CD4-positive, CD25-positive, alpha-beta regulatory T cell (primary cell): ENCODE measurements around the gene CCDC12. TPM values are rescaled to one million over a fixed set of nuclear protein-coding genes. Genes with fewer than 3 reads are reported as not detected.

Experiments
- ATAC-seq, 2 donors: fragments of 150-1000 bp; cut with Tn5 transposase; one replicate each; pipeline ENCODE4 v1.10.0; 2021; ENCODE audit warnings: low read depth in 2 of 2, moderate number of reproducible peaks in 2 of 2, moderate library complexity in 1 of 2
- DNase-seq, 3 donors: peaks; one replicate each; pipeline versions ENCODE4 v3.0.0 to v3.0.0-alpha.2; 2012 to 2022; ENCODE audit warnings: mixed read lengths in 1 of 3
- H3K27ac ChIP-seq: one replicate; pipeline ENCODE4 v1.7.0; 2013; ENCODE audit warnings: mild to moderate bottlenecking, low read length; ENCODE audit not compliant: insufficient read depth, poor library complexity, severe bottlenecking
- H3K27me3 ChIP-seq: one replicate; pipeline ENCODE4 v1.7.0; 2013; ENCODE audit warnings: low read length; ENCODE audit not compliant: control insufficient read depth, insufficient read depth
- H3K36me3 ChIP-seq: one replicate; pipeline ENCODE4 v1.7.0; 2013; ENCODE audit warnings: mild to moderate bottlenecking, low read length, moderate library complexity; ENCODE audit not compliant: control insufficient read depth, insufficient read depth
- H3K4me1 ChIP-seq: 2 replicates; pipeline ENCODE4 v1.7.0; 2013; ENCODE audit warnings: mild to moderate bottlenecking, low read length; ENCODE audit not compliant: insufficient read depth, control insufficient read depth, poor library complexity, severe bottlenecking
- H3K4me3 ChIP-seq: one replicate; pipeline ENCODE4 v1.7.0; 2013; ENCODE audit warnings: low read depth, mild to moderate bottlenecking, low read length, moderate library complexity
- H3K9me3 ChIP-seq, 2 experiments: 1 replicate in 1 of 2; 2 replicates in 1 of 2; pipeline ENCODE4 v1.7.0; 2013; ENCODE audit warnings: low read length in 2 of 2, mild to moderate bottlenecking in 1 of 2, moderate library complexity in 1 of 2; ENCODE audit not compliant: control insufficient read depth in 2 of 2
- H3K27ac Mint-ChIP-seq, 3 donors: one replicate each; pipeline ENCODE4 v1.8.0; 2020 to 2022; ENCODE audit warnings: mild to moderate bottlenecking in 3 of 3, mixed read lengths in 3 of 3, moderate library complexity in 2 of 3
- H3K27me3 Mint-ChIP-seq: one replicate; pipeline ENCODE4 v1.8.0; 2022; ENCODE audit warnings: mild to moderate bottlenecking, mixed read lengths
- H3K36me3 Mint-ChIP-seq: one replicate; pipeline ENCODE4 v1.8.0; 2020; ENCODE audit warnings: mixed read lengths
- H3K4me1 Mint-ChIP-seq, 4 donors: one replicate each; pipeline ENCODE4 v1.8.0; 2020 to 2022; ENCODE audit warnings: mixed read lengths in 4 of 4, mild to moderate bottlenecking in 1 of 4
- H3K4me3 Mint-ChIP-seq, 4 donors: one replicate each; pipeline ENCODE4 v1.8.0; 2020 to 2022; ENCODE audit warnings: mild to moderate bottlenecking in 4 of 4, mixed read lengths in 4 of 4, moderate library complexity in 3 of 4
- H3K9me3 Mint-ChIP-seq, 7 donors: one replicate each; pipeline ENCODE4 v1.8.0; 2020 to 2022; ENCODE audit warnings: mixed read lengths in 7 of 7, mild to moderate bottlenecking in 3 of 7, moderate library complexity in 2 of 7
- polyA plus RNA-seq, 4 donors: library from polyadenylated mRNA; unstranded; fragments of 300-500 nt; fragmentation: Illumina TruSeq; gene quantifications; one replicate each; pipeline ENCODE4 v1.2.3, GENCODE V29; 2021
- total RNA-seq: library from RNA; stranded (reverse); gene quantifications from one replicate; pipeline ENCODE4 v1.2.3, GENCODE V29; 2022

Gene CCDC12
- total and polyA plus RNA-seq, 5 donors from 2014 or later: 71.8 to 116 (median 104) TPM

GRCh38 chr3:46883054-46883829 lies 93.3 kb downstream of the CCDC12 start:
- Mint-ChIP-seq H3K4me1 (peaks cover 0 to 17% (median 3%) of the 10 kb centered on the region in 4 donors), H3K27me3 (peaks cover 60% of the 10 kb centered on the region), H3K9me3 (peaks cover 0 to 3% (median 0%) of the 10 kb centered on the region in 7 donors), H3K4me3 (peak overlapping the region in 3 of 4 donors; percentile 48 to 58 (median 58)), H3K27ac (no peak overlapping the region), H3K36me3 (no peaks in the 10 kb centered on the region)
- no peak overlapping the region for H3K27ac ChIP-seq
- H3K4me1 ChIP-seq: peaks cover 21% of the 10 kb centered on the region
- no peaks in the 10 kb centered on the region for H3K36me3 ChIP-seq
- peaks cover 15% of the 10 kb centered on the region for H3K27me3 ChIP-seq
- no peak for DNase-seq
- H3K9me3 ChIP-seq: no peaks in the 10 kb centered on the region
- ATAC-seq: no peak
- H3K4me3 ChIP-seq: no peak overlapping the region

- Histone ChIP-seq H3K4me1 (peaks cover 21% of the 10 kb centered on the region), H3K27me3 (peaks cover 15% of the 10 kb centered on the region), H3K4me3 (no peak overlapping the region), H3K9me3 (no peaks in the 10 kb centered on the region), H3K36me3 (no peaks in the 10 kb centered on the region), H3K27ac (no peak overlapping the region)
- DNase-seq (no peak), ATAC-seq (no peak)
- H3K36me3 Mint-ChIP-seq: no peaks in the 10 kb centered on the region
- peaks cover 0 to 3% (median 0%) of the 10 kb centered on the region in 7 donors for H3K9me3 Mint-ChIP-seq
- H3K4me3 Mint-ChIP-seq: peak overlapping the region in 3 of 4 donors; percentile 70 to 77 (median 71)
- H3K4me1 Mint-ChIP-seq: peaks cover 0 to 17% (median 3%) of the 10 kb centered on the region in 4 donors
- peaks cover 53% of the 10 kb centered on the region for H3K27me3 Mint-ChIP-seq
- no peak overlapping the region for H3K27ac Mint-ChIP-seq
These were observed 94.0 kb downstream of the CCDC12 start for GRCh38 chr3:46882377-46883053.

DNA sequence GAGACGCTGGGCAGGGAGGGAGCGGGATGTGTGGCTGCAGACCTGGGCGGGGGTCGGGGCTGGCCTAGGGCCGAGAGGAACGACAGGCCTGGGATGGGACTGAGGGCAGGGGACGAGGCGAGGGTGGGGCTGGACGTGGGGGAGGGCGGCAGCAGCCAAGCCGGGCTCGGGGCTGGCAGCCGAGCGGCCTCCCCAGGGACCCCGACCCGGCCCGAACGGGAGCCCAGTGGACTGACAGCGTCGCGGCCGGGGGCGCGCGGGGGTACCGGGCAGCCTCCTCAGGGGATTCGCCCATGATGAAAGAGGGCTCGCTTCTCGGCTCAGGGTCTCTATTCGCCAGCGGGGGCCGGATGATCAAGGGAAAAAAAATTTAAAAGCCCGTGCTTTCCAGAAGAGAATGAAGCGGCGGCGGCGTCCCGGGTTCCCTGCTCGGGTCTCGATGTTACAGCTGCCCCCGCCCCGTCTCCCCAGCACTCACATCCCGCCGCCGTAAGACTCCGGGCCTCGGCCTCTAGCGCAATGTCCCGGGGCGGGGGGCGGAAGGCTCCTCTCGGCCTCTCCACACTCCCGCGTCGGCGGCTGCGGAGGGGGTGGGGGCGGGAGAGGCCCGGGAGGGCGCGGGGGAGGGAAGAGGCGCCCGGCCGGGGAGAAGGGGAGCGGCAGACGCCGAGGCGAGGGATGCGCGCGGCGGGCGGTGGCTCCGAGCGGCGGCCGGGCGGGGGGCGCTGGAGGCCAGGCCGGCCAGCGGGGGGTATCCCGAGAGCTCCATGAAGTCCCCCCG lies 94.8 kb downstream of the CCDC12 start:
- H3K27me3 ChIP-seq: peaks cover 15% of the 10 kb centered on the region
- H3K27me3 Mint-ChIP-seq: peaks cover 46% of the 10 kb centered on the region

DNA sequence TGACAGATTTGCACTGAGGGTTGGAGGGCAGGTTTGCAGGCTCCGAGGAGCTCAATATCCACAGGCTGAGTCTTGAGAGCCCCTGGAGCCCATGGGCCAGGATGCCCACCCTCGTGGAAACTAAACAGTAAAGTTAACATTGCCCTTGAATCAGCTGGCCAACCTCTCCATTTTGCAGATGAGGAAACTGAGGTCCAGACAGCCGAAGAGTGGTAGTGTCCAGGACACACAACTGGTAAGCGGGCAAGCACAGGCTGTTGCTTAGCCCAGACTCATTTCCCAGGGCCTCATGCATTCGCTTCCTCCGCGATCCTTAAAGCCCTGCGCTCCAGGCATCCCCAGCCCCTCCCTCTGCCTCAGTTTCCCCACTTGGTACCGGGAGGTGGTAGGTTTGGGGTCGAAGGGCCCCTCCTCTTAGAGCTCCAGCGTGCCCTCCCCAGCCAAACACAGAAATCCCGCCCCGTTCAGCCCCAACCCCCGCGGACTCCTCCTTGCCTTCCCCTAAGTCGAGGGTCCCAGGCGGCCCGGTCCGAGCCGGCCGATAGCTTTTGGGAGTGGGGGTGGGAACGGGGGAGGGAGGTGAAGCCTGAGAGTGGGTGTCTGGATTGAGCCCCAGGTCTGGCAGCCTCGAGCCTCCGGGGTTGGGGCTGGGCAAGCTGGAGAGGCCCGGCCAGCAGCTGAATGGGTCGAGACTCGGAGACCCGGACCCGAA lies 95.5 kb downstream of the CCDC12 start:
- peaks cover 15% of the 10 kb centered on the region for H3K27me3 ChIP-seq
- peaks cover 0 to 3% (median 0%) of the 10 kb centered on the region in 7 donors for H3K9me3 Mint-ChIP-seq
- peaks cover 43% of the 10 kb centered on the region for H3K27me3 Mint-ChIP-seq
- no peaks in the 10 kb centered on the region for H3K36me3 ChIP-seq
- H3K27ac ChIP-seq: no peak overlapping the region
- no peaks in the 10 kb centered on the region for H3K9me3 ChIP-seq
- no peaks in the 10 kb centered on the region for H3K36me3 Mint-ChIP-seq
- H3K27ac Mint-ChIP-seq: no peak overlapping the region
- H3K4me1 ChIP-seq: peaks cover 21% of the 10 kb centered on the region
- DNase-seq: no peak
- H3K4me3 ChIP-seq: no peak overlapping the region
- H3K4me1 Mint-ChIP-seq: peaks cover 0 to 17% (median 3%) of the 10 kb centered on the region in 4 donors
- peak overlapping the region in 3 of 4 donors; percentile 53 to 70 (median 61) for H3K4me3 Mint-ChIP-seq
- ATAC-seq: no peak

More for the DNA sequence above, 94.8 kb downstream of the CCDC12 start:
- peak overlapping the region in 3 of 4 donors; percentile 59 to 82 (median 75) for H3K4me3 Mint-ChIP-seq
- H3K36me3 Mint-ChIP-seq: no peaks in the 10 kb centered on the region
- DNase-seq (no peak), ATAC-seq (no peak)
- Histone ChIP-seq H3K4me3 (no peak overlapping the region), H3K27ac (no peak overlapping the region), H3K36me3 (no peaks in the 10 kb centered on the region), H3K4me1 (peaks cover 21% of the 10 kb centered on the region), H3K9me3 (no peaks in the 10 kb centered on the region)
- H3K27ac Mint-ChIP-seq: no peak overlapping the region
- peaks cover 0 to 3% (median 0%) of the 10 kb centered on the region in 7 donors for H3K9me3 Mint-ChIP-seq
- peaks cover 0 to 17% (median 3%) of the 10 kb centered on the region in 4 donors for H3K4me1 Mint-ChIP-seq

GRCh38 chr3:46878781-46879436 lies 97.6 kb downstream of the CCDC12 start:
- Histone ChIP-seq H3K4me3 (no peak overlapping the region), H3K36me3 (no peaks in the 10 kb centered on the region), H3K9me3 (no peaks in the 10 kb centered on the region), H3K27me3 (peaks cover 7% of the 10 kb centered on the region), H3K4me1 (peaks cover 21% of the 10 kb centered on the region), H3K27ac (no peak overlapping the region)
- no peak overlapping the region for H3K27ac Mint-ChIP-seq
- H3K36me3 Mint-ChIP-seq: no peaks in the 10 kb centered on the region
- no peak overlapping the region for H3K4me3 Mint-ChIP-seq
- peaks cover 0 to 20% (median 3%) of the 10 kb centered on the region in 4 donors for H3K4me1 Mint-ChIP-seq
- DNase-seq (no peak), ATAC-seq (no peak)
- H3K9me3 Mint-ChIP-seq: peaks cover 0 to 2% (median 0%) of the 10 kb centered on the region in 7 donors
- H3K27me3 Mint-ChIP-seq: peaks cover 30% of the 10 kb centered on the region

GRCh38 chr3:46877406-46878125 lies 99.0 kb downstream of the CCDC12 start, which contains the start of gene PTH1R:
Gene PTH1R (plus strand): TSS chr3:46877721. CDS start chr3:46883560, 5,839 bp downstream.
- Histone ChIP-seq H3K9me3 (no peaks in the 10 kb centered on the region), H3K4me3 (no peak within 1 kb of the TSS), H3K4me1 (peaks cover 13% of the 10 kb centered on the region), H3K27ac (no peak within 1 kb of the TSS), H3K27me3 (peaks cover 7% of the 10 kb centered on the region), H3K36me3 (no peaks in the 10 kb centered on the region)
- Mint-ChIP-seq H3K4me3 (no peak within 1 kb of the TSS), H3K9me3 (peaks cover 0 to 2% (median 0%) of the 10 kb centered on the region in 7 donors), H3K27ac (no peak within 1 kb of the TSS), H3K27me3 (peaks cover 23% of the 10 kb centered on the region), H3K4me1 (peaks cover 0 to 19% (median 3%) of the 10 kb centered on the region in 4 donors), H3K36me3 (no peaks in the 10 kb centered on the region)
- no peak for ATAC-seq
- no peak for DNase-seq
